HL-60 (cell line): ENCODE data around the gene ATP8A2.

Experiments
- CTCF ChIP-seq: IDR thresholded peaks from one replicate; pipeline ENCODE4 v1.5.1; 2011; ENCODE audit warnings: low read length, control low read depth, inconsistent platforms; ENCODE audit not compliant: insufficient read depth
- POLR2AphosphoS5 ChIP-seq: IDR thresholded peaks from 2 replicates; pipeline ENCODE4 v1.6.1; 2012; ENCODE audit warnings: low read depth
- REST ChIP-seq: IDR thresholded peaks from 2 replicates; pipeline ENCODE4 v1.6.1; 2012; ENCODE audit warnings: low read depth; ENCODE audit not compliant: insufficient replicate concordance

- TF ChIP-seq CTCF (no peak), POLR2AphosphoS5 (no peak), REST (no peak)
Observed at GRCh38 chr13:25890671-25891212, 519.0 kb downstream of the ATP8A2 start.
